ENCODE results near the gene ZNF629.
A peak's percentile ranks its signal among the peaks of the same experiment; 100 is the strongest.

The ZNF629 gene

DNA sequence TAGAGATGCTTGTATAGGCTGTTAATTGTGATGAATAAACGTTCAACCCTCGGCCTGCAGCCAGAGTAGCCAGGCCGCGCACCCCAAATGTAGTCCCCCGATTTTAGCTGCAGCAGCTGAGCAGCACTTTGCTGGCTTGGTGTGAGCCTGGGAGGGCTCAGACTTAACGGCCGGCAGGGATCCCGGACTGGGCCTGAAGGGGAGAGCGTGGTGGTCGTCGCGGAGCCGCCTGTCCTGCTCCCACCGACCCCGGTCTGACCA lies 11.9 kb downstream of the ZNF629 start:
- no peak for TF ChIP-seq CTCF (IDR thresholded peaks at IDR 0.05; ENCODE audit: low read depth, low read length, missing control alignments)
- DNase-seq (ENCODE audit: low read depth), result no peak
- peak overlapping the region; percentile 76 for H3K4me3 ChIP-seq (ENCODE audit: low read depth, low read length)
- in situ Hi-C loops (cut with HindIII; ENCODE audit: low sequenced_read_pairs), result no loop called here

- no peak for DNase-seq (ENCODE audit: low read depth)
- in situ Hi-C loops (cut with HindIII; ENCODE audit: low sequenced_read_pairs), result no loop called here
- H3K4me3 ChIP-seq (ENCODE audit: low read depth, low read length), result peak overlapping the region; percentile 76
- no peak for TF ChIP-seq CTCF (IDR thresholded peaks at IDR 0.05; ENCODE audit: low read depth, low read length, missing control alignments)
Measured at GRCh38 chr16:30774367-30775130, 12.5 kb downstream of the ZNF629 start.

GRCh38 chr16:30773826-30774225 lies 13.2 kb downstream of the ZNF629 start:
- DNase-seq (ENCODE audit: low read depth), result no peak
- H3K4me3 ChIP-seq (ENCODE audit: low read depth, low read length), result no peak overlapping the region
- in situ Hi-C loops (cut with HindIII; ENCODE audit: low sequenced_read_pairs), result no loop called here
- no peak for TF ChIP-seq CTCF (IDR thresholded peaks at IDR 0.05; ENCODE audit: low read depth, low read length, missing control alignments)

GRCh38 chr16:30771726-30772125 lies 15.3 kb downstream of the ZNF629 start:
- in situ Hi-C loops (cut with HindIII; ENCODE audit: low sequenced_read_pairs), result no loop called here
- no peak for DNase-seq (ENCODE audit: low read depth)
- H3K4me3 ChIP-seq (ENCODE audit: low read depth, low read length), result no peak overlapping the region
- TF ChIP-seq CTCF (IDR thresholded peaks at IDR 0.05; ENCODE audit: low read depth, low read length, missing control alignments), result no peak

DNA sequence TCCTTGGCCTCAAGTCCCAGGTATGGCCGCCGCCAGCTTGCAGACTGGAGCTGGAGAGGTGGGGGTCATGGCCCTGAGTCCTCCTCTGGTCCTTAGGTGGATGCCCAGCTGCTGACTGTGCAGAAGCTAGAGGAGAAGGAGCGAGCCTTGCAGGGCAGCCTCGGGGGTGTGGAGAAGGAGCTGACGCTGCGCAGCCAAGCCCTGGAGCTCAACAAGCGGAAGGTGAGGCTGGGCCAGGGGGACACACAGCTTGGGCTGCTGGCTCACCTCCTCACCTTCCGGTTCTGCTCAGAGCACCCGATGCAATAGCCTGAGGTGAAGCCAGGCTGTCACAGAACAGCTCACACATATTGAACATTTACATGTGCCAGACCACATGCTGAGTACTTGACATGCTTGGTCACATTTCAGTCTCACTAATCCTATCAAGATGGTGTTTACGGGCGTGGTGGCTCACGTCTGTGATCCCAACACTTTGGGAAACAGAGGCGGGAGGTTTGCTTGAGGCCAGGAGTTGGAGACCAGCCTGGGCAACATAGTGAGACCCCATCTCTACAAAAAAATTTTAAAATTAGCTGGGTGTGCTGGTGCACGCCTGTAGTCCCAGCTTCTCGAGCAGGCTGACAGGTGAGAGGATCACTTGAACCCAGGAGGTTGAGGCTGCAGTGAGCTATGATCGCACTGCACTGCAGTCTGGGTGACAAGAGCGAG lies 17.5 kb downstream of the ZNF629 start:
- no peak for DNase-seq (ENCODE audit: low read depth)
- no peak for TF ChIP-seq CTCF (IDR thresholded peaks at IDR 0.05; ENCODE audit: low read depth, low read length, missing control alignments)

DNA sequence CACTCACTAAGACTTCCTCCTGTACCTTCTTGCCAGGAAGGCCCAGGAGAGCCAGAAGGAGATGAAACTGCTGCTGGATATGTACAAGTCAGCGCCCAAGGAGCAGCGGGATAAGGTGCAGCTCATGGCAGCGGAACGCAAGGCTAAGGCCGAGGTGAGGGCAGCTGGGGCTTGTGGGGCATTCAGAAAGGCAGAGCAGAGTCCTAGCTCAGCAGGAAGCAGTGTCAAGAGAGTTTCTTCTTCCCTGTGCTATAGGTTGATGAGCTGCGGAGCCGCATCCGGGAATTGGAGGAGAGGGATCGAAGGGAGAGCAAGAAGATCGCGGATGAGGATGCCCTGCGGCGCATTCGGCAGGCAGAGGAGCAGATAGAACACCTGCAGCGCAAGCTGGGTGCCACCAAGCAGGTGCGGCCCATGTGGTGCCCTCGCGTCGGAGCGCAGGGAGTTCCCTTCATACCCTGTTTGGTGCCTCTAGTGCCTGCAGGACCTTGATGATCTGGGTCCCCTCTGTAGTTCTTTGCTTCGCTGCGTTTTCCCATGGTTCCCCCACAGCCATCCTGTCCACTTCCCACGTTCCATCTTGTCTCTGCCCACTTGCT lies 18.3 kb downstream of the ZNF629 start:
- no peak overlapping the region for H3K4me3 ChIP-seq (ENCODE audit: low read depth, low read length)
- DNase-seq (ENCODE audit: low read depth), result no peak
- TF ChIP-seq CTCF (IDR thresholded peaks at IDR 0.05; ENCODE audit: low read depth, low read length, missing control alignments), result no peak
- in situ Hi-C loops (cut with HindIII; ENCODE audit: low sequenced_read_pairs), result no loop called here

More for the DNA sequence above, 17.5 kb downstream of the ZNF629 start:
- in situ Hi-C loops (cut with HindIII; ENCODE audit: low sequenced_read_pairs), result no loop called here
- H3K4me3 ChIP-seq (ENCODE audit: low read depth, low read length), result no peak overlapping the region
